ENCODE data around the gene FOXJ3.

GRCh38 chr1:42171679-42172266 is 163.3 kb downstream of the FOXJ3 start:
- TF ChIP-seq CTCF (IDR thresholded peaks at IDR 0.05) (no peak), POLR2A (IDR thresholded peaks at IDR 0.05; ENCODE audit: low read depth) (no peak)

Data from esophagus muscularis mucosa (tissue), 3 donors.